GM21737 (cell line): ENCODE results near the gene FBXO38.

Experiments used
- ATAC-seq: cut with Tn5 transposase; IDR thresholded peaks from one replicate; pipeline ENCODE4 v1.9.1; 2021; ENCODE audit warnings: mild to moderate bottlenecking, moderate library complexity; ENCODE audit not compliant: unreplicated experiment

FBXO38 gene

GRCh38 chr5:148471379-148471778 is 87.6 kb downstream of the FBXO38 start:
- no peak for ATAC-seq

GRCh38 chr5:148474025-148474511 is 90.3 kb downstream of the FBXO38 start:
- no peak for ATAC-seq

GRCh38 chr5:148476302-148476701 is 92.5 kb downstream of the FBXO38 start:
- ATAC-seq = no peak

- no peak for ATAC-seq
Measured at GRCh38 chr5:148477429-148477828, 93.7 kb downstream of the FBXO38 start.

GRCh38 chr5:148482196-148482595 is 98.4 kb downstream of the FBXO38 start:
- no peak for ATAC-seq

GRCh38 chr5:148482697-148483462 is 99.1 kb downstream of the FBXO38 start:
- peak; percentile 84 for ATAC-seq

GRCh38 chr5:148483750-148484149 is 100.0 kb downstream of the FBXO38 start:
- no peak for ATAC-seq

GRCh38 chr5:148484651-148485050 is 100.9 kb downstream of the FBXO38 start:
- no peak for ATAC-seq

GRCh38 chr5:148486456-148486855 is 102.7 kb downstream of the FBXO38 start:
- ATAC-seq = no peak

- no peak for ATAC-seq
Measured at GRCh38 chr5:148488757-148489156, 105.0 kb downstream of the FBXO38 start.

- ATAC-seq = no peak
Measured at GRCh38 chr5:148491015-148491792, 107.4 kb downstream of the FBXO38 start.

GRCh38 chr5:148491793-148492184 is 108.0 kb downstream of the FBXO38 start:
- no peak for ATAC-seq

- no peak for ATAC-seq
Measured at GRCh38 chr5:148492351-148492750, 108.6 kb downstream of the FBXO38 start.
